T-helper 2 cell treated with Interferon-gamma antibody and Interleukin-4, amounts not matched to agents 100 ng/mL and 5 ng/mL, for 36 hours (primary cell): ENCODE measurements around the gene LRRC23. TPM values are rescaled to one million over a fixed set of nuclear protein-coding genes. Genes with fewer than 3 reads are reported as not detected.

ENCODE experiments used
- intact Hi-C: fragments of 100-400 bp; cut with micrococcal nuclease; formaldehyde crosslinking; loops from one replicate; pipeline ENCODE4 v1.15.1; 2023
- total RNA-seq: library from RNA; stranded (reverse); gene quantifications from 2 replicates; pipeline ENCODE4 v1.2.3, GENCODE V29; 2022

The LRRC23 gene
- total RNA-seq, 1 donor from 2014 or later = 4.7 TPM

GRCh38 chr12:6923851-6924250 lies 19.2 kb downstream of the LRRC23 start:
- intact Hi-C loops = loop anchor here (1.0 kb wide), 5 partner anchors 14 to 189 kb away; partner anchors contain the start of genes C1R and C1RL

- intact Hi-C loops = no loop called here
Measured at GRCh38 chr12:6925239-6925539, 20.6 kb downstream of the LRRC23 start.

- intact Hi-C loops = no loop called here
Measured at GRCh38 chr12:6925540-6926279, 21.1 kb downstream of the LRRC23 start.

GRCh38 chr12:6927379-6928021 lies 22.9 kb downstream of the LRRC23 start, which contains the start of gene ATN1:
Gene ATN1 (plus strand): TSS chr12:6927959. CDS start chr12:6934002, 6,043 bp downstream.
- intact Hi-C loops = no loop called here

- intact Hi-C loops = no loop called here
Measured at GRCh38 chr12:6928022-6928702, 23.5 kb downstream of the LRRC23 start.

GRCh38 chr12:6928703-6929407 lies 24.2 kb downstream of the LRRC23 start:
- intact Hi-C loops = no loop called here

GRCh38 chr12:6929466-6930452 lies 25.1 kb downstream of the LRRC23 start:
- intact Hi-C loops = no loop called here

GRCh38 chr12:6932766-6933165 lies 28.1 kb downstream of the LRRC23 start:
- intact Hi-C loops = no loop called here

GRCh38 chr12:6934110-6934509 lies 29.5 kb downstream of the LRRC23 start:
- intact Hi-C loops = no loop called here

GRCh38 chr12:6935371-6936193 lies 31.0 kb downstream of the LRRC23 start:
- intact Hi-C loops = no loop called here

GRCh38 chr12:6936194-6936635 lies 31.6 kb downstream of the LRRC23 start:
- intact Hi-C loops = no loop called here

GRCh38 chr12:6936636-6937480 lies 32.2 kb downstream of the LRRC23 start:
- intact Hi-C loops = no loop called here

- intact Hi-C loops = loop anchor here (1.0 to 2.0 kb wide), 3 partner anchors 13 to 33 kb away; partner anchors contain the start of genes EMG1, LRRC23 and PHB2
Measured at GRCh38 chr12:6937481-6938352, 33.1 kb downstream of the LRRC23 start.

GRCh38 chr12:6938353-6939190 lies 34.0 kb downstream of the LRRC23 start:
- intact Hi-C loops = loop anchor here (1.0 to 2.0 kb wide), 3 partner anchors 14 to 34 kb away; partner anchors contain the start of genes EMG1, LRRC23 and PHB2

GRCh38 chr12:6939191-6939540 lies 34.5 kb downstream of the LRRC23 start:
- intact Hi-C loops = loop anchor here (2.0 kb wide), 1 partner anchor 34 kb away; the partner anchor contains the start of gene LRRC23

- intact Hi-C loops = no loop called here
Measured at GRCh38 chr12:6941267-6941666, 36.6 kb downstream of the LRRC23 start.
